Measurements from ENCODE around the gene CACNG4. TPM values are rescaled to one million over a fixed set of nuclear protein-coding genes. Genes with fewer than 3 reads are reported as not detected.

CACNG4 gene
- total RNA-seq, 1 donor = not detected

DNA sequence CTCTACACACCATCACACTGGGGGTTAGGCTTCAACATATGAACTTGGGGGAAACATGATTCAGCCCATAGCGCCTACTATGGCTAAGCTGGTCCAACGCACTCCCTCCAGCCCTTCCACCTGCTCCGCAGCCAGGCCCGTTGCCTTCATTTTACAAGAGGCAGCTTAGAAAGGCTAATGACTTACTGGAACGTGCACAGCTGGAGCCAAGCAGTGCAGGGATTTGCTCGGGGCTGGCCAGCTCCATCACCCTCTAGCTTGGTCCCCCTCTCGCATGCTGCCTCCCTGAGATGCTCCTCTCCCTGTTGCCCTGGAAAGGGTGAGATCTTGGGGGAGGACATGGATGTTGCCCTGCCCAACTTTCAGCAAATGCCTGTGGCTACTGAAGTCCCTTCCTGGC is 77.0 kb downstream of the CACNG4 start:
- Histone ChIP-seq H3K27me3 (ENCODE audit: insufficient read depth, low read length) (peaks cover 18% of the 10 kb centered on the region), H4K20me1 (ENCODE audit: insufficient read depth, low read length) (no peaks in the 10 kb centered on the region), H3K4me1 (ENCODE audit: insufficient read depth, low read length) (no peaks in the 10 kb centered on the region), H3K9me3 (ENCODE audit: low read depth, low read length) (no peaks in the 10 kb centered on the region), H3K79me2 (ENCODE audit: insufficient read depth, low read length) (no peaks in the 10 kb centered on the region), H3K36me3 (ENCODE audit: insufficient read depth, low read length) (no peaks in the 10 kb centered on the region), H2AFZ (ENCODE audit: low read length) (no peak overlapping the region), H3K4me3 (ENCODE audit: insufficient read depth, low read length) (no peak overlapping the region), H3K4me2 (ENCODE audit: insufficient read depth, low read length) (no peak overlapping the region), H3K27ac (ENCODE audit: low read depth, low read length) (no peak overlapping the region)
- no peak for DNase-seq (ENCODE audit: insufficient read length, low spot score, missing footprints)
- TF ChIP-seq, protein P1, sequence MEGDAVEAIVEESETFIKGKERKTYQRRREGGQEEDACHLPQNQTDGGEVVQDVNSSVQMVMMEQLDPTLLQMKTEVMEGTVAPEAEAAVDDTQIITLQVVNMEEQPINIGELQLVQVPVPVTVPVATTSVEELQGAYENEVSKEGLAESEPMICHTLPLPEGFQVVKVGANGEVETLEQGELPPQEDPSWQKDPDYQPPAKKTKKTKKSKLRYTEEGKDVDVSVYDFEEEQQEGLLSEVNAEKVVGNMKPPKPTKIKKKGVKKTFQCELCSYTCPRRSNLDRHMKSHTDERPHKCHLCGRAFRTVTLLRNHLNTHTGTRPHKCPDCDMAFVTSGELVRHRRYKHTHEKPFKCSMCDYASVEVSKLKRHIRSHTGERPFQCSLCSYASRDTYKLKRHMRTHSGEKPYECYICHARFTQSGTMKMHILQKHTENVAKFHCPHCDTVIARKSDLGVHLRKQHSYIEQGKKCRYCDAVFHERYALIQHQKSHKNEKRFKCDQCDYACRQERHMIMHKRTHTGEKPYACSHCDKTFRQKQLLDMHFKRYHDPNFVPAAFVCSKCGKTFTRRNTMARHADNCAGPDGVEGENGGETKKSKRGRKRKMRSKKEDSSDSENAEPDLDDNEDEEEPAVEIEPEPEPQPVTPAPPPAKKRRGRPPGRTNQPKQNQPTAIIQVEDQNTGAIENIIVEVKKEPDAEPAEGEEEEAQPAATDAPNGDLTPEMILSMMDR (IDR thresholded peaks at IDR 0.05; ENCODE audit: extremely low read depth, low read depth, low read length) = no peak

DNA sequence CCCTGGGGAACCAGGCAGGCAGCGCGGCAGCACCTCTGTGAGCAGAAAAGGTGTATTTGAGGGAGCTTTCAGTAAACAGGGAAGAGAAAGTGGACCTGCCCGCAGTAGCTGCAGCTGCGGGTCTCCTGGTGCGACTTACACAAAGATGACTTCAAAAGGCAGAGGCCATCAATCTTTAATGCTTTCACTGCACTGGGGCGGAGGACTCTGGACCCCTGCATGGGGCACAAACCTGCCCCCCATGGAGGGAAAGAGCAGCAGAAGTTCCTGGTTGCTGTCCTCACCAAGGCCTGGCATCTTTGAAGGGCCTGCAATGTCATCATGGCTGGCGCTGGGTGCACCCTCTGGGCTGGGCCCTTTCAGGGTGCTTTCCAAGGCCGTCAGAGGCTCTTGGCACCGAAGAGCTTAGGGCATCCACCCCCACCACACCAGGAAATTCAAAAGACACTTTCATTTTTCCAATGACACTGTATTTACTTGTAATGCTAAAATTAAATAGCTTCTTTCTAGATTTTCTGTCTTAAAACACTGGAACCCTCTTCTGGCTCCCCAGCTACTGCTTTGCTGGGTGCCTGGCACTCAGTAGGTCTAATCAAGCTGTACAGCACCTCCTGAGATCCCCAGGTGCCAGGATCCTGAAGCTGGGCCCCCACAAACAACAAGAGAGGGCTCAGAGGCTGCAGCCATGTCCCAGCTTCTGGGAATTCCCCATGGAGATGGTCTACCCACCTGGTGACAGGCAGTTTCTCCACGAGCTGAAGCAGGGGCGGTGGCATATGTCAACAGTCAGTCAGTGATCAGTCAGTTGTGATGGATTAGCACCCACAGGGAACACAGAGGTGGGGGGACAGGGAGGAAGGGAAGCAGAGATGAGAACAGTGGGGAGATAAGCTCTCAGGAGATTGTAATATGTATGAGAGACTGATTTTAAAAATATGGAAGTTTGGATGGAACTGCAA is 77.7 kb downstream of the CACNG4 start:
- peaks cover 18% of the 10 kb centered on the region for H3K27me3 ChIP-seq (ENCODE audit: insufficient read depth, low read length)
- H3K4me1 ChIP-seq (ENCODE audit: insufficient read depth, low read length) = no peaks in the 10 kb centered on the region
- H3K4me3 ChIP-seq (ENCODE audit: insufficient read depth, low read length) = no peak overlapping the region
- no peak overlapping the region for H2AFZ ChIP-seq (ENCODE audit: low read length)
- no peak overlapping the region for H3K27ac ChIP-seq (ENCODE audit: low read depth, low read length)
- TF ChIP-seq, protein P1 (IDR thresholded peaks at IDR 0.05; ENCODE audit: extremely low read depth, low read depth, low read length) = no peak
- no peak overlapping the region for H3K4me2 ChIP-seq (ENCODE audit: insufficient read depth, low read length)
- no peaks in the 10 kb centered on the region for H3K9me3 ChIP-seq (ENCODE audit: low read depth, low read length)
- no peaks in the 10 kb centered on the region for H3K36me3 ChIP-seq (ENCODE audit: insufficient read depth, low read length)
- no peaks in the 10 kb centered on the region for H3K79me2 ChIP-seq (ENCODE audit: insufficient read depth, low read length)
- peak; percentile 75 for DNase-seq (ENCODE audit: insufficient read length, low spot score, missing footprints)
- H4K20me1 ChIP-seq (ENCODE audit: insufficient read depth, low read length) = no peaks in the 10 kb centered on the region

DNA sequence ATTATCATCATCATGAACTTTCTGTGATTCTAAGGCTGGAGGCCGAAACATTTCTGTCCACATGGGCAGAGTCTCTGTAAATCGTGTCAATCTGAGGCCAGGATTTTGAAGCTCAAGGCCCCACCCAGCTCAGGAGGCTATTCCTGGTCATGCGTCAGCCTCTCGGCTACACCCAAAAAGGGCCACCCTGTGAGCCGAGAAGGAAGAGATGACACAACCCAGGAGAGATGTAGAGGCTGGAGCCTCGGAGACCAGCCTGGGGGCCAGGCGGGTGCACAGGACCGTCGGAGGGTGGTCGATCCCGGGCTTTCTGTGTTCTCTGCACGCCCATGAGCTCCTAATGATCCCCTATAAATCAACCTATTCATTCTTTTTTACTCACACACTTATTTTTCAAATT is 78.8 kb downstream of the CACNG4 start:
- TF ChIP-seq, protein P1 (IDR thresholded peaks at IDR 0.05; ENCODE audit: extremely low read depth, low read depth, low read length) = no peak
- no peak overlapping the region for H2AFZ ChIP-seq (ENCODE audit: low read length)
- H3K9me3 ChIP-seq (ENCODE audit: low read depth, low read length) = no peaks in the 10 kb centered on the region
- no peaks in the 10 kb centered on the region for H4K20me1 ChIP-seq (ENCODE audit: insufficient read depth, low read length)
- no peak for DNase-seq (ENCODE audit: insufficient read length, low spot score, missing footprints)
- H3K4me3 ChIP-seq (ENCODE audit: insufficient read depth, low read length) = no peak overlapping the region
- no peak overlapping the region for H3K27ac ChIP-seq (ENCODE audit: low read depth, low read length)
- no peaks in the 10 kb centered on the region for H3K36me3 ChIP-seq (ENCODE audit: insufficient read depth, low read length)
- H3K79me2 ChIP-seq (ENCODE audit: insufficient read depth, low read length) = no peaks in the 10 kb centered on the region
- H3K27me3 ChIP-seq (ENCODE audit: insufficient read depth, low read length) = peaks cover 18% of the 10 kb centered on the region
- no peaks in the 10 kb centered on the region for H3K4me1 ChIP-seq (ENCODE audit: insufficient read depth, low read length)
- no peak overlapping the region for H3K4me2 ChIP-seq (ENCODE audit: insufficient read depth, low read length)

DNA sequence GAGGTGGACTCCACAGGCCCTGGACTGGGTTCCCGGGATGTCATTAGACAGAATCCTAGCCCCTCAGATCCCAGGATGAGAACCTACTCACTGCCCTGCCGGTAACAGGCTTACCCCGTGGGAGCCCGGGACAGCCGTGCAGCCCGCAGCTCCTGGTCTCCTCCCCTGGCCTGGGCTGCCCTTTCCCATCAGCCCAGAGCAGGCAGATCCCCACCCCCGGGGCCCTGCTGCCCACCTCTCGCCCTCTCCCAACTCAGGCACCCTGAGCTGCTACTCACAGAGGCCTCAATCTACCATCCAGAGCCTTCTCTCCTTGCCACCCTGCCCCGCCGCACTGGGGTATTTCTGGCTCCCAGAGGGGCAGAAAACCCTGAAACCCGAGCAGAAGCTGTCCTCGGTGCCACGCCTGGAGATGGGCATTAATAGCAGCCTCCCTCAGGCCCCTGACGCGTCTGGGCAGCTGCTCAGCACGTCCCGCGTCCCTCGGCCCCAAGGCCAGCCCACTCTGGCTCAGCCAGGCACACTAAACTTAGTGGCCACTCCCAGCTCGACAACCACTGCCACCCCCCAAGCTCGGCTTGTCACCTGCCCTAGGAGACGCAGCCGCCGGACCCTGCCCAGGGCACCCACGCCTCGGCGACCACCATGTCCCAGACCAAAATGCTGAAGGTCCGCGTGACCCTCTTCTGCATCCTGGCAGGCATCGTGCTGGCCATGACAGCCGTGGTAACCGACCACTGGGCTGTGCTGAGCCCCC is 79.7 kb downstream of the CACNG4 start, which contains the start of gene CACNG1:
Gene CACNG1 (plus strand): TSS at position 539 of the 757 bp plus-strand sequence. CDS start 107 bp downstream, at position 646.
- no peak within 1 kb of the TSS for H3K27ac ChIP-seq (ENCODE audit: low read depth, low read length)
- DNase-seq (ENCODE audit: insufficient read length, low spot score, missing footprints) = no peak
- H3K4me1 ChIP-seq (ENCODE audit: insufficient read depth, low read length) = no peaks in the 10 kb centered on the region
- peaks cover 2% of the 10 kb centered on the region for H3K9me3 ChIP-seq (ENCODE audit: low read depth, low read length)
- no peaks in the 10 kb centered on the region for H4K20me1 ChIP-seq (ENCODE audit: insufficient read depth, low read length)
- no peaks in the 10 kb centered on the region for H3K79me2 ChIP-seq (ENCODE audit: insufficient read depth, low read length)
- no peaks in the 10 kb centered on the region for H3K36me3 ChIP-seq (ENCODE audit: insufficient read depth, low read length)
- H3K4me2 ChIP-seq (ENCODE audit: insufficient read depth, low read length) = no peak within 1 kb of the TSS
- no peak within 1 kb of the TSS for H2AFZ ChIP-seq (ENCODE audit: low read length)
- H3K4me3 ChIP-seq (ENCODE audit: insufficient read depth, low read length) = no peak within 1 kb of the TSS
- peaks cover 15% of the 10 kb centered on the region for H3K27me3 ChIP-seq (ENCODE audit: insufficient read depth, low read length)
- TF ChIP-seq, protein P1 (IDR thresholded peaks at IDR 0.05; ENCODE audit: extremely low read depth, low read depth, low read length) = no peak
